NCI-H510A treated with DMSO at 0.1 percent for 48 hours (cell line): ENCODE data around the gene ACADVL.
"Not testable (repeated sequence)": the region's sequence is repeated elsewhere in the genome, so short reads cannot be mapped to it uniquely, and the experiment has no call there.

Experiments used
- DNase-seq: peaks from one replicate; lab custom pipeline; 2025; lab: John Stamatoyannopoulos, UW

The ACADVL gene

DNA sequence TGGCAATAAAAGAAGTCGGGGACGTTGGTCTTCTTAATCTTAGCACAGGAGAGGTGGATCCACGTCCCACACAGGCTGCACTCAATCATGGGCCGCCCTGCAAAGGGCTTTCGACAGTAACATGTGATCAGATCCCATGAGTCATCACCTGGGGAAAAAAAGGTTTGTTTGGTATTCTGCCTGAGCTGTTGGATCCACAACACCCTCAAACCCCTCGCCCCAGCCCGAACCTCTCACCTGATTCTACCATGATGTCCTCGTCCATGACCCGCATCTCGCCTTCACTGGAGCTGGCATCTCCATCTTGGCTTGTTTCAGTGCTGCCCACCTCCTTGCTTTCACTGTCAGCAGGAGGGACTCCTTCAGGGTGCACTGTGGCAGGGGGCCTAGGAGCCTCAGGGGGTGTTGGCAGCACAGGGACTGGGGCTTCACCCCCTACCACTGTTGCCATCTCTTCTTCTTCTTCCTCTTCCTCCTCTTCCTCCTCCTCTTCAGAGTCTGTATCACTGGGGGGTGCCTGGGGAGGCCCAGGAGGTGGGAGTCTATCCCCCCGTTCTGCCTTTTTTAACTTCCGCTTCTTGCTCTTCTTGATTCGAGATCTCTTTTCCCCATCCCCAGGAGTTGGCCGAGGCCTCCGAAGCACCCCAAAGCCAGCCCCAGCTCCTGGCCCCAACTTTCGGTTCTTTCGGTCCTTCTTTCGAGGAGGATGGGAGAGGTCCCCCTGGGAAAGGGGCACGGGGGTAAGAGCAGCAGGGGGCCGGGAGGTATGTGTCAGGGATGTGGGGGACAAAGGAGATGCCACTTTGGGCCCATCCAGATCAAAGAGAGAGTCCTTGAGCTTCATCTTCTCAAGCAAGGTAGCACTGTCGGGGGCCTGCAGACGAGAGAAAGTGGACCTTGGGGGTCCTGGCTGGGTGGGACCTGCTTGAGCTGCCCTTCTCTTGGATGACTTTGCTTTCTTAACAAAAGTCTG is 16.2 kb downstream of the ACADVL start:
- DNase-seq: no peak

DNA sequence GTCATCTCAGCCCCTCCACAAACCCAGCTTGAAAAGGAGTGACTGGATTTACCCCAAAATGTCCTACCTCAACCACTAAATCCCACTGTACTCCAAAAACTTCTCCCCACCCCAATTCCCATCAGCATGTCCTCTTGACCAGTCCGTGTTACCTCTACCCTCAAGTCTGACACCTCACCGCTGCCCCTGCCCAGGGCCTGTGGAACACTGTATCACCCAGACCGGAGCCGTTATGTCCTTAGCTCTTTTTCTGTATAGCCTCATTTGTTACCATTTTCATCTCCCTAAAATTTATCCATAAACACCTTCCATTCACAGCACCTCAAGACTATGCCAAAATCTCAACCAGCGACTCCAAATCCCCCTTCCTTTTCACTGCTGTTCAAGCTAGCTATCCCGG is 17.1 kb downstream of the ACADVL start:
- DNase-seq: no peak

DNA sequence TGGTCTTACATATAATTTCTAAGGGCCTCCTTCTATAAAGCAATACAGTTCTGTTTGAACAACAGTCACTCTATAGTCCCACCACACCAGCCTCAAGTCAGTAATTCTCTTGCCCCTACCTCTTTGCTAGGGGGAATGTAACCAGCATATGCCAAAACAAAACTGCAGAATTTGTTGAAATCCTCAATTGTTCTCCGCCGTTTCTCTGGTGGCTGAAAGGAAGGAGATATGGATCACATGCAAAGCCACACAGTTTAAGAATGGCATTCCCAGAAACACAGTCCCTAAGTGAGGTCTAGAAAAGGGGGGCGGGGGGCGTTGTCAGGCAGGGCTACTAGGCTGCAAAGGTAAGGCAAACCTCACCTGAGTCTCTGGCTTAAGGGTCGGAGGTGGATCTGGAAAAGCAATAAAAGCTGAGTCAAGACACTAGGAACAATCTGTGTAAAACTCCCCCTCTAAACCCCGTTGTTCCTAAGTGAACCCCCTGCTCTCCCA is 17.6 kb downstream of the ACADVL start:
- no peak for DNase-seq

DNA sequence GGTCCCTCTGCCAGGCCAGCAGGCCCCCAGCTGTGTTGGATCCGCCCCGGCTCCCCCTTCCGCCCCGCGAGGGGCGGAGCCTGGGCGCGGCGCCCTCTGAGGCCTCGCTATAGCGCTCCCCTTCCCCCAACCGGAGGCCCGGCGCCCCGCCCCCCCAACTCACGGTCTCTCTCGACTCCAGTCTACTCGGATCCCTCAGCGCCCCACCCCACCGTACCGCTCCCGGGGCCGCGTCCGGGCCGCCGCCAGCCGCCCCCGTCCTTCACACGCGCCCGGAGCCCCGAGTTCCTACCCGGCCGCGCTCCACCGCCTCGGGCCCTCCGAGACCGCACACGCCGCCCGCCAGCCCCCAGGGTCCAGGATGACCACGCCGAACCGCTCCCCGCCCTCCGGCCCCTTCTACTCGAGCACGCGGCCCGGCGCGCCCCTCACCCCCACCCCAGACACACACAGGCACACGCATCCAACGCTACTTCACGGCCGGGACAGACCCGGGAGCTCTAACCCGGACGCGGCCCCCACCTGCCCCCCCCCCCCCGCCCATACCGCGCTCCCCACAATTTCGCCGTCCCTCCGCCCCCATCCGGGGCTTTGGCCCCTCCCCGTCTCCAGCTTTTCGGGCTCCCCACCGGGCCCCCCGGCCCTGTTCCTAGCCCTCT is 18.2 kb downstream of the ACADVL start:
- DNase-seq: peak; percentile 70

DNA sequence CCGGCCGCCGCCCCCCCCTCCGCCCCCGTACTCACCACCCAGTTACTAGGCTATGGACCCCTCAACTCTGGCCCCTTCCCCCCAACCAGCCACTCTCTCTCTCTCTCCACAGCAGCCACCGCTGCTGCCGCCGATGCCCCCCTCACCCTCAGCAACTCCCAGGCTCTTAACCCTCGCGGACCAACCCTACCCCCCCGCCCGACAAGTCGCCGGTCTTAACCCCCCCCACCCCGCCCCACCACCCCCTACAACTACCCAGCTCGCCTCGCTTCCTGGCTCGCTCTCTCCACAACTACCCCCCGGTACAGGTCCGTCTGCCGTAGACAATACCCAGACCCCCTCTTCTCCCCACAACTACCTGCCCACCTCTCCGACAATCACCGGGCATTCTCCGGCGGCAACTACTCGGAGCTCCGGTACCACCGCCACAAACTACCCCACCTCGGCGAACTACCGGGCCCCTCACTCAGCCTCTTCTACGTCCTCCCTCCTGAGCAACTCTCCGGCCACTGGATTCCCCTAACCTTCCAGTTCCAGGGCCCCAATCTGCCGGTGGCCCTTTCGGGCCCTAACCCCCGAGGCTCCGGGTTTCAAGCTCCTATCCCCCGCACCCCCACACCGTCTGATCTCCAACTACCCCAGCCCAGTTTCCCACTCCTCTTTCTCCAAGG is 18.8 kb downstream of the ACADVL start:
- DNase-seq: no peak

DNA sequence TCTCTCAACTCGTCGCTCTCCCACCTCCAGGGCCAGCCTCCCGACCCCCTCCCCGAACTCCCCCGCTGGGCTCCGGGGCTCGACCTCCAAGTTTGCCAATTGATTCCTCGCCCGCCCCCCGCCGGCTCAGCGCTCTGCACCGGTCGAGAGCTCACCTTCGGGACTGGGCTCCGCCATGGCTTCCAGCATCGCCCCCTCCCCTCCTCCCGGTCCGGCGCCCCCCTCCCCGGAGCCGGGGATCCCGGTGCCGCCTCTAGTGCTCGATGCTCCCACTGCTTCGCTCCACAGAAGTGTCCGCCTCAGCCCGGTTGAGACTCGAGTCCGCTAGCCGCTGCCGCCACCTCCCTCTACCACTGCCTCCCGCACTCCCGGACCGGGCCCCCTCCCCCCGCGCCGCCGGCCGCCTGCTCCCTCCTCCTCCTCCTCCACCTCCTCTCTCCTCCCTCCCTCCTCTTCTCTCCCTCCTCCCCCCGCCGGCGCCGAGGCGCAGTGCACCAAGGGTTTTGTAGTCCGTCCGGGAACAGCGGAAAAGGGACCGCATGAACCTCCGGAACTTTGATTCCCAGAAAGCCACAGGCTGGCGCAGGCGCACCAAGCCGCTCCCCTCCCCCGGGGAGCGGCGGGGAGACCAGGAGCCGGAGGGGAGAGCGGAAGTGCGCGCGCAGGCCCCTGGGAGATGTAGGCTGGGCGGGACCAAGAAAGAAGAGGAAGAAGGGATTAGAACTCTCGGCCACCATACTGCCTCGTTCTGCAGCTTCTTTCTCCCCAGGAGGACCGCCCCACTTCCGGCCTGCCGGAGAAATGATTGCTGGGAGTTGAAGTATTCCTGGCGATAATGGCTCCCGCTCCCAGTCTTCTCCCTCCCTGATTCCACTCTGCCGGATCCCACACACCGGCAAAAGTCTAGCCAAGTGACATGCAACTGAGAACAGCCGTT is 19.6 kb downstream of the ACADVL start, which contains the start of gene PHF23:
Gene PHF23 (minus strand): TSS at position 367 of the 937 bp plus-strand sequence. CDS start 178 bp downstream, at position 189.
- peak; percentile 99 for DNase-seq

DNA sequence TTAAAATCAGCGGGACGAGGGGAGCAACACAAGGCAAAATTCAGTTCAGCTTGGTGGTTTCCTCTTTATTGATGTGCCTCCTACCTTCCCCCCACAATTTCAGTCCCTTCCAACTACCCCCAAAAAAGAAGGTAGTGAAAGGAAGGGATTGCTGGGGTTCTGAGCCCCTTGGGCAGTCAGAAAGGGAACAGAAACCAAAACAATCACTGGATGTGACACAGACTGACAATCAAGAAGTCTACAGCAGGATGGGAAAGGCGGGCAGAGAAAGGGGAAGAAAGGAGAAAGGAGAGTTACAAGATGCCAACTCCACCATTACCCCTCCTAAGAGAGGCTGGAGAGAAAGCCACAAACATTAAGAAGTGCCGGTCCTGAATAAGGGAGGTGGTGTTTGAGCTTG is 20.6 kb downstream of the ACADVL start:
- no peak for DNase-seq

DNA sequence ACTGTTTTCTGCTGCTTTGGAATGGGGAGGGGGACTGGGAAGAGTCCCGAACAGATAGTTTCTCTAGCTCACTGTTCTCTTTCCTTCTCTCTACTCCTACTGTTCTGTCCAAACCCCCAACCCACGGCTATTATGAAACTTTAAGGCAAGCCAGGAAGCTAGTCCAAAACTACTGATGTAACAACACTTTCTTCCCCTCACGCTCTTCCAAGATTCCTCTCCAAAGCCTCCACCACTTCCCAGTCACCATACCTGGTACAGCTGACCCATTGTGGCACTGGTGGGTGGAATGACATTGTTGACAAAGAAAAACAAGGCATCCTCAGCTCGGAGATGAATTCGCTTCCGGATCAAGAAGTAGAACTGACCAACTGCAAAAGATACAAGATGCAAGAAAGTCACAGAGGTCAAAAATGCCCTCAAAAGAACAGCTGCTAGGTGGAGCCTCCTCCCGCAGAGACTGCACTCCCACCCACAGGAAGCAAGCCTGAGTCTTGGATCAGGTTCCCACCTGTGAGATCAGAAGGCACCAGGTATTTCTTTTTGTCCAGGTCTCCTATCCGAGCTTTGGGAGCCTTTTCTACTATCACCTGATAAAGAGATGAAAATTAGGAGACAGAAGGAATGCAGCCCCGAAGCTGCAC is 21.5 kb downstream of the ACADVL start:
- DNase-seq: no peak

DNA sequence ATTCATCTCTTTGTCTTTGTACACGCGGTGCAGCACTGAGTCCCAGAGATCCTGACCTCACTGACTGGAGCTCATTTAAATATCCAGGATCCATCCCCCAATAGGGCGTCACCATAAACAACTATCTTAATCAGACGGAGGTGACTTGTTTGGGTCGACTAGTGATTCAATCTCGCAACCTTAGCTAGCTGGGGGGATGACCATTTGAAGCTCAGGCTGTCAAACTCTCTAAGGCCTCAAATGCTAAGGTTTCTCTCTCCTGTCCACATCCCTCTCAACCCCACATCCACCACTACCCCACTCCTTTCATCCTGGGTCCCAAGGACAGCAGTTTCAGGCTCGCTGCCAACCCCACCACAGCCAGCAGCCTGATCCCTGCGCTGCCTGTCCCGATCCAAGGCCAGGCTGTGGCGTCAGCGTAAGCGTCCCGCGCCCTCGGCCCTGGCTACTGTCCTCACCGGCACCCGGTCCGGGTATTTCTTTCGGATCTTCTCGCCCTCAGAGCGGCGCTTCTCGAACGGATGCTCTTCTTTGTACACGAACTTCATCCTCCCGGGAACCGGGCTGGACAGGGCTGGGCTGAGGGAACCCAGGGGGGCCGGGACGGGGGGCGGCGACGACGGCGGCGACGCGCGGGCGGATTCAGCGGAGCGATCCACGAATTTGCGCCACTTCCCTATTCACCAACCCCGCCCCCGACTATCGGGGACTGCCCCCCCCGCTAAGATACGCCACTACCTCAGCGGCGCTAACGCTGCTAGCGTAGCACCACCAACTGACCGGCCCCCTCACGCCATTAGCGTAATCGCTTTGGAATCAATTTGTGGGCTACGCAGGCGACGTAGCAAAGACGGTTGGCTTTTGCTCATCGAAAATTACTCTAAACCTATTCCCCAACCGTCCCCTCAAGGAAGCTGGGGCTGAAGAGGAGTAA is 22.3 kb downstream of the ACADVL start, which contains the start of gene GABARAP:
Gene GABARAP (minus strand): TSS at position 667 of the 934 bp plus-strand sequence. CDS start 119 bp downstream, at position 548.
- DNase-seq: peak; percentile 93

DNA sequence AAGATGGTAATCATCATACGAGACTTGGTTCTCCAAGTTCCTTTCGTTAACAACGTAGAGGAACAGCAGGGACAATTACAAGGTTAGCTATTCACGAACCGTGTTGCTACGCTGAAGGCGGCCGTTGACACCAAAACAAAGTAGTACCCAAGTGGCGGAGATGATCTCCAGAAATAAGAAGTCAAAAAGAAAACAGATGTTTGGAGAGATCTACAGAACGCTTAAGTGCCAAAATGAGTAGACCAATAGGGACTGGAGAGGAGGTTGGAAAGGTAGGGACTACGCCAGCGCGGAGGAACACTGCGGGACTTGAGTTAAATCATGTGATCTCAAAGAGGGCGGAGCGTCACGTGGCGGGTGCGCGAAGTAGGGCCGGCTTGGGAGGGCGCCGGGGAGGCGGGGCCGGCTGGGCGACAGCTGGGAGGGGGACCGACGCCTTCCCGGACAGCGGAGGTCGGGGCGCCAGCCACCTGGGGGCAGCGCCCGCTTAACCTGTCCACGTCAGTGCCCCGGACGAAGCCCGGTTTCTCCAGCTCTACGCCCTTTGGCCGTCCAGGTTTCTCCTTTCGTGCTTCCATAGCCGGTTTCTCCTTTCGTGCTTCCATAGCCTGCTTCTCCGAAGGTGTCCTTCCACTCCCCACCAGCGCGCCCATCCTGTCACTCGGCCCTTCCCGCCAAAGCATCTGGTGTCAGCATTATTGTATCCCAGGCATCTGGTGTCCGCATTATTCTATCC is 23.1 kb downstream of the ACADVL start:
- DNase-seq: peak; percentile 93

DNA sequence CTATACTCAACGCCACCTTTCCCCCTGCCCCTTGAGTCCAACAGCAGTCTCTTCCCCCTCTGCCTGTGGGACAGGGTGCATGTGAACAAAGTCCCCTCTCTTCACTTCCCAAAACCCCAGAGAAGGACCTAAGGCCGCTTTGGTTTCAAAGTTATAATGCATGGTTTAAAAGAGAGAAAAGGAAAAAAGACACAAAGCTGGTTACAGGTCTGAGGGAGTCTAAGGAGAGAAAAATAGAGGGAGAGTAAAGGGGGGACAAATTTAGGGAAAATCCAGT is 23.7 kb downstream of the ACADVL start:
- no peak for DNase-seq

DNA sequence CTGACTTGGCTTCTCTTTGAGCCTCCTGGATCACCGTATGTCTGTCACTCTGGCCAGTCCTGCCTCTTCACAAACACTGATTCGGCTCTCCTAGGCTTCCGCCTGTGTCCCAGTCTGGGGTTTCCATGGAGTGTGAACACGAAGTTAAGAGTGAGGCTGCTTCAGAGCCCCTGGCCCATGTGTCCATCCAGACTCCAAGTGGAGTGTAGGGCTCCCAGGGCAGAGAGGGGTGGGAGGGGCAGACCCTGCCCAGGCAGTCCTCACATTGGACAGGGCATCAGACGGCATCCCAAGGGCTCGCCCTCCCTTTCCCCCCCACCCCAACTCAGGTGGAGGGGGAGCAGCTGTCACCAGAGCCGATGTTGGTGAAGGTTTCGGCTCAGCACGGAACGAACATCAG is 24.1 kb downstream of the ACADVL start:
- DNase-seq: not testable (repeated sequence)

DNA sequence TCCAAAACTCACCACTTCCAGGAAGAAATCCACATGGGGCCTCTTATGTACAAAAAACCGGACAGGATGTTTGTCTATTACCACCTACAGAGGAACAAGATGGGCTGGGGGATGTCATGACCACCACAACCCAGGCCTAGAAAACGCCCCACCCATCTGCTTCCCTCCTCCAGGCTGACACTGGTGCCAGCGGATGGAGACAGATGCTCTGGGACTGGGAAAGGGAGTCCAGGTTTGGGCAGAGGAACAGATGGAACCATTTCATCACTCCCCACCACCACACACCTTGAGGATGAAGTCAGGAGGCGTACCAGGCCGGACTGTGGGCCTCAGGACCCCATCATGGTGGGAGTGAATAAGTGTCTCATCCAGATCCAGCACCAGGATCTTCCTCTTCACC is 27.0 kb downstream of the ACADVL start:
- DNase-seq: no peak

DNA sequence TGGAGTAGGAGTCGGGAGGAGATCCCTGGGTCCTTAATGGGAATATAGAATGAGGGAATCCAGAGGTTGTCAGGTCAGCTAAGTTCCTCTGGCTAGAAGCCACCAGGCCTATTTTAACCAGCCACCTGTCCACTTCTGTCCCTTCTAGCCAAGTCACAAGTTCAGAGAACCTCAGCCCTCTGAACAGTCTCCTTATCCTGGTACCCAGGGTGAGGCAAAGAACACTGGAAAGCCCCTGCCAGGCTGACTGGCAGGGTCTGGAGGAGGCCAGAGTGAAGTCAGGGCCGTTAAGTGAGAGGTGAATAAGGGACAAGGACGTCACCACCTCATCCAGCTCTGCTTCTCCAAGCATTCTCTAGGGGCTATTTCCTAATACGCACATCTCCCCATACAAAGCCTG is 29.1 kb downstream of the ACADVL start:
- no peak for DNase-seq

DNA sequence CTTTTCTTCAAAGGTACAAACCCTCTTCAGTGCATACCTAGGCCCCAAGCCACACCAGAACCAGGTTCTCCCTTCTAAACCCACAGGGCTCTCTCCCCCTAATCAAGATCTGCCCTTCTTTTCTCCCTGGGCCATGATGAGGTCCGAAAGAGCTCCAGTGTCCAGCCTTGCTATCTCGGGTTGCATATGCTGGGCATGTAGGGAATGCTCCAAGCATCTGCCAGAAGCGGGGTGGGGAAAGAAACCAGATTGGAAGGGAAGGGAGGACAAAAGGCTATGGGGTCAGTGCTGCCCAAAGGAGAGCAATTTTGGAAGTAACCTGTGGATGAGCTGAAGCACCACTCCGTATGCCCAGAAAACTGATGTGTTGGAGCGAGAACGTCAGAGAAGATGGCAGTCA is 29.5 kb downstream of the ACADVL start:
- DNase-seq: no peak

DNA sequence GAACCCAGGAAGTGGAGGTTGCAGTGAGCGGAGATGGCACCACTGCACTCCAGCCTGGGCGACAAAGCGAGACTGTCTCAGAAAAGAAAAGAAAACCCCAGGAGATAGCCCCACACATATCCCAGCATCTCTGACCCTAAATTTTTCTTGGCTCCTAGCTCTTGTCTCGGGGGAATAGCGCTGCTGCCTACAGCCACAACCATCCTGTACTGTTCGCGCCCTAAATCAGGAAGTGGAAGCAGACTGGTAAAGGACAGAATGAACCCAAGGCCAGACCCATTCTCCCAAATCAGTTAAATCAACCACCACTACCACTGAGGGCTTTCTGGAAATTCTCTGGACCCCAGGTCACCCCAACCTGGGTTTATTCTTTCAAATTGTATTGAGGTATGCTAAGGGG is 30.1 kb downstream of the ACADVL start:
- DNase-seq: no peak

DNA sequence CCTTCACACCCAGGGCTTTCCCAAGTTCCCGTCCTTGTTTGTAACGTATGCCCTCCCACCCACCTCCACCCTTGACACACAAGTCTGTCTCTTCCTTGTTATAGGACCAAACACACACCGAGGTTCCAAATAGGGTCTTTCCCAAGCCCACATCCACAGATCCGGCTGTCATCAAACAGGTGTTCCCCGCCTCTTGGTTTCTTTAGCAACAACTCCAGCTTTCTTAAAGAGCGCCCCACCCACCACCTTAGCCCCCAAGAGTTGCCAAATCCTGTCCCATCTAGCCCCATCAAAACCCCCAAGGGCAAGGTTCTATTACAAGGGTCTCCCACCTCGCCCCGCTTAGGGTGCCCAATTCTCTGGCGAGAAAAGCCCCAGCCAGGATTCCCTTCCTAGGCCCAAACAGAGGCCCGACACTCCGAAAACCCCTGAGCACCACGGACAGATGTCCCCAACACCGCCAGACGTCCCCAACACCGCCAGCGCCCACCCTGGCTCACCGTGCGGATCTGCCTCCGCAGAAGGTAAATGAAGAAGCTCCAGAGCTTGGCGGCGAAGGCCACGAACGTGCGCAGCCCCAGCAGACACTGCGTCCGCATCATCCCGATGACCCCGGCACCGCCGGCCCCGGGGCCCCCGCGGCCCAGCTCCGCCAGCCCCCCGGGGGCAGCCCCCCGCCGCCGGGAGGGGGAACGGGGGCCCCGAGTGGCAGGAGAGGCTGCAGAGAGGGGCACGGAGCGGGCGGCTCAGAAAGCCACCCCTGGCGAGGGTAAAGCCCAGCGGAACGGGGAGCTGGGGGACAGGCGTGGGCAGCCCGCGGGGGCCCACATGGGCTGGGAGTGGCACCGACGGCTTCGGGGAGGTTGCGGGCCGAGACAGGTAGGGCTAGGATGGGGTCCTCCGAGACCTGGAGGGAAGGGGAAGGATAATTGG is 31.2 kb downstream of the ACADVL start:
- DNase-seq: no peak

DNA sequence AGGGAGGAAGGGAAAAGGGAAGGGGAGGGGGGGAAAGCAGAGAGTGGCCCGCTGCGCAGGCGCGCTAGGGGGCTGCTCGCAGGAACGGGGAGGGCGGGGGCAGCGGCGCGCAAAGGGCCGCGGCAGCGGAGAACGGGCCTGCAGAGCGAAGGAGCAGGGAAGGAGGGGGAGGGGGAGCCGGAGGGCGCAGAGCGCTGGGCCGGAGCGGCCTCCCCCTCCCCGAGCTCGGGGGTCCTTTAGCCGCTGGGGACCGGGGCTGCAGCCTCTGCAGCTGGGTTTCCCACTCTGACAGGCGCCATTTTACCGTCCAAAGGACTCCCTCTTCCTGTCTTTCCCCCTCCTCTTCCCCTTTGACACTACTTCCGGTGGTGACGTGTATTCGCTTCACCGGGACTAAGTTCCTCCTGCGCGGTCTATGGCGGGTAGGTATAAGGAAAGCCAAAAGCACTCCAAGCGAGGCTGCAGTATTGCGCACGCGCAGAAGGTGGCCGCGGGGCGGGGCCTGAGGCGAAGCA is 32.0 kb downstream of the ACADVL start, which contains the start of gene CTDNEP1:
Gene CTDNEP1 (minus strand): TSS at position 74 of the 515 bp plus-strand sequence. CDS start 438 bp downstream, outside the sequence.
- DNase-seq: peak; percentile 97
